Esophagus muscularis mucosa (tissue), 4 donors: ENCODE measurements around the gene CBFB. TPM values are rescaled to one million over a fixed set of nuclear protein-coding genes. Genes with fewer than 3 reads are reported as not detected.

Experiments
- DNase-seq: peaks from one replicate; pipeline ENCODE4 v3.0.0-alpha.2; 2017; ENCODE audit errors: extremely low spot score
- H3K27ac ChIP-seq, 4 donors: fragments of 200-600 bp; sonication (generic); replicated peaks in 1 of 4; 1 replicate in 3 of 4; 2 replicates in 1 of 4; pipeline ENCODE4 v1.5.1; 2016 to 2019; ENCODE audit warnings: mild to moderate bottlenecking in 1 of 4
- H3K27me3 ChIP-seq, 4 donors: fragments of 200-600 bp; sonication (generic); one replicate each; pipeline versions ENCODE4 v1.5.1 to v1.6.0; 2016 to 2019
- H3K36me3 ChIP-seq, 4 donors: fragments of 200-600 bp; sonication (generic); one replicate each; pipeline ENCODE4 v1.5.1; 2016 to 2019
- H3K4me1 ChIP-seq, 4 donors: fragments of 200-600 bp; sonication (generic); one replicate each; pipeline ENCODE4 v1.5.1; 2016 to 2019
- H3K4me3 ChIP-seq, 4 donors: fragments of 200-600 bp; sonication (generic); 1 replicate in 2 of 4; 2 replicates in 2 of 4; pipeline ENCODE4 v1.5.1; 2016 to 2019; ENCODE audit warnings: mild to moderate bottlenecking in 4 of 4, moderate library complexity in 1 of 4
- H3K9me3 ChIP-seq, 4 donors: fragments of 200-600 bp; sonication (generic); 1 replicate in 3 of 4; 2 replicates in 1 of 4; pipeline ENCODE4 v1.5.1; 2016 to 2019
- EP300 ChIP-seq: sonication (generic); formaldehyde crosslinking; IDR thresholded peaks from one replicate; pipeline ENCODE4 v1.6.1; 2017; ENCODE audit warnings: antibody characterized with exemption
- POLR2A ChIP-seq: fragments of 450-650 bp; IDR thresholded peaks from one replicate; pipeline ENCODE4 v1.6.1; 2017; ENCODE audit warnings: antibody characterized with exemption, moderate library complexity, mild to moderate bottlenecking, low read depth
- POLR2AphosphoS5 ChIP-seq, 2 donors: sonication (generic); formaldehyde crosslinking; IDR thresholded peaks; one replicate each; pipeline ENCODE4 v1.6.1; 2017; ENCODE audit warnings: antibody characterized with exemption in 2 of 2
- WGBS: methylation state at CpG from one replicate; pipeline ENCODE4 v1.1.5; 2018; 5-methylcytosine and 5-hydroxymethylcytosine counted together
- intact Hi-C: fragments of 100-400 bp; cut with DNase I; formaldehyde crosslinking; loops from one replicate; pipeline ENCODE4 v1.15.1; 2023
- total RNA-seq, 4 donors: library from RNA; depleted of rRNA; stranded (reverse); fragments of >200 nt; gene quantifications; one replicate each; pipeline versions ENCODE4 v1.1.0 to v1.2.1, GENCODE V29; 2016
- TF ChIP-seq, protein P1 (sequence below), 3 experiments: fragments of 200-600 bp in 2 of 3; fragments of 450-650 bp in 1 of 3; sonication (generic) in 2 of 3; IDR thresholded peaks; one replicate each; pipeline ENCODE4 v1.5.1; 2017 to 2019; ENCODE audit warnings: antibody characterized with exemption in 3 of 3, mild to moderate bottlenecking in 2 of 3, moderate library complexity in 1 of 3

CBFB gene
- total RNA-seq, 4 donors from 2014 or later, result 20.6 to 39.8 (median 30.6) TPM

GRCh38 chr16:67014634-67015312 is 14.2 kb upstream of the CBFB start:
- no peaks in the 10 kb centered on the region for H3K9me3 ChIP-seq
- no peak for DNase-seq
- peak overlapping the region; percentile 59 to 72 (median 66) for H3K4me3 ChIP-seq
- H3K27me3 ChIP-seq, result no peaks in the 10 kb centered on the region
- peaks cover 15 to 25% (median 20%) of the 10 kb centered on the region in 4 donors for H3K4me1 ChIP-seq
- H3K36me3 ChIP-seq, result no peaks in the 10 kb centered on the region
- TF ChIP-seq POLR2A, result no peak
- no peak for TF ChIP-seq POLR2AphosphoS5 (IDR thresholded peaks at IDR 0.05)
- TF ChIP-seq, protein P1, sequence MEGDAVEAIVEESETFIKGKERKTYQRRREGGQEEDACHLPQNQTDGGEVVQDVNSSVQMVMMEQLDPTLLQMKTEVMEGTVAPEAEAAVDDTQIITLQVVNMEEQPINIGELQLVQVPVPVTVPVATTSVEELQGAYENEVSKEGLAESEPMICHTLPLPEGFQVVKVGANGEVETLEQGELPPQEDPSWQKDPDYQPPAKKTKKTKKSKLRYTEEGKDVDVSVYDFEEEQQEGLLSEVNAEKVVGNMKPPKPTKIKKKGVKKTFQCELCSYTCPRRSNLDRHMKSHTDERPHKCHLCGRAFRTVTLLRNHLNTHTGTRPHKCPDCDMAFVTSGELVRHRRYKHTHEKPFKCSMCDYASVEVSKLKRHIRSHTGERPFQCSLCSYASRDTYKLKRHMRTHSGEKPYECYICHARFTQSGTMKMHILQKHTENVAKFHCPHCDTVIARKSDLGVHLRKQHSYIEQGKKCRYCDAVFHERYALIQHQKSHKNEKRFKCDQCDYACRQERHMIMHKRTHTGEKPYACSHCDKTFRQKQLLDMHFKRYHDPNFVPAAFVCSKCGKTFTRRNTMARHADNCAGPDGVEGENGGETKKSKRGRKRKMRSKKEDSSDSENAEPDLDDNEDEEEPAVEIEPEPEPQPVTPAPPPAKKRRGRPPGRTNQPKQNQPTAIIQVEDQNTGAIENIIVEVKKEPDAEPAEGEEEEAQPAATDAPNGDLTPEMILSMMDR (IDR thresholded peaks at IDR 0.05), result no peak
- no peak for TF ChIP-seq EP300
- intact Hi-C loops, result loop anchor here (5.0 kb wide), 1 partner anchor 143 kb away; the partner anchor contains the start of genes FBXL8 and TRADD
- H3K27ac ChIP-seq, result peak overlapping the region; percentile 63 to 77 (median 66)
- WGBS, result 67% methylated on average over 6 of the region's 6 CpGs

DNA sequence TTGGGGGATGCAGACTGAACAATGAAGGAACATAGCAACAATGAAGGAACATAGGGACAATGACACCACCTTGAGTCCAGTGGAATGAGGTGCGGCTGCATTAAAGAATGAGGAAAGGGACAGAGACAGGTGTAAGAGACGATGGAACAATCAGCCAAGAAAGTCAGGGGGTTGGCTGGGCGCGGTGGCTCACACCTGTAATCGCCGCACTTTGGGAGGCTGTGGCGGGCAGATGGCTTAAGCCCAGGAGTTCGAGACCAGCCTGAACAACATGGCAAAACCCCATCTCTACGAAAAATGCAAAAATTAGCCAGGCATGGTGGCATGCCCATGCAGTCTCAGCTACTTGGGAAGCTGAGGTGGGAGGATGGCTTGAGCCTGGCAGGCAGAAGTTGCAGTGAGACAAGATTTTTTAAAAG is 13.6 kb upstream of the CBFB start:
- Histone ChIP-seq H3K4me3 (no peak overlapping the region), H3K27ac (no peak overlapping the region), H3K36me3 (no peaks in the 10 kb centered on the region), H3K4me1 (peaks cover 15 to 25% (median 20%) of the 10 kb centered on the region in 4 donors), H3K27me3 (no peaks in the 10 kb centered on the region), H3K9me3 (no peaks in the 10 kb centered on the region)
- WGBS, result 98% methylated on average over 9 of the region's 9 CpGs
- TF ChIP-seq EP300 (no peak), POLR2AphosphoS5 (IDR thresholded peaks at IDR 0.05) (no peak)
- TF ChIP-seq, protein P1 (IDR thresholded peaks at IDR 0.05), result no peak
- intact Hi-C loops, result loop anchor here (5.0 kb wide), 1 partner anchor 142 kb away; the partner anchor contains the start of genes FBXL8 and TRADD
- DNase-seq, result no peak

DNA sequence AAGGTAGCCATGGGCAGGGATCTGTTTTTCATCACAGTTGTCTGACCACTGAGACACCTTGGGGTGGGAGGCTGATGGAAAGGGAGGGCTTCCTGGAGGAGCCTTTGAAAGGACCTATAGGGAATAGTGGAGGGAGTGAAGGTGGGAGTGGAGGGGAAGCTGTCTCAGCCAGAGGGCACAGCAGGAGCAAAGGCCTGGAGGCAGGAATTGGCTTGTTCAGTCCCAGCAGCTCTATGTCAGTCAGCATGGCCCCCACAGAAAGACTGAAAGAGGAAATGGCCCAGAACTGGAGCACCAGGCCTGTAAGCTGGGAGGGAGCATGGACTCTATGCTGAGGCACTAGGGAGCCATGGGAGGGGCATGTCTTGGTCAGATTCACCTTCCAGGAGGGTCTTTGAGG is 12.8 kb upstream of the CBFB start:
- no peak overlapping the region for H3K27ac ChIP-seq
- H3K36me3 ChIP-seq, result no peaks in the 10 kb centered on the region
- H3K9me3 ChIP-seq, result no peaks in the 10 kb centered on the region

DNA sequence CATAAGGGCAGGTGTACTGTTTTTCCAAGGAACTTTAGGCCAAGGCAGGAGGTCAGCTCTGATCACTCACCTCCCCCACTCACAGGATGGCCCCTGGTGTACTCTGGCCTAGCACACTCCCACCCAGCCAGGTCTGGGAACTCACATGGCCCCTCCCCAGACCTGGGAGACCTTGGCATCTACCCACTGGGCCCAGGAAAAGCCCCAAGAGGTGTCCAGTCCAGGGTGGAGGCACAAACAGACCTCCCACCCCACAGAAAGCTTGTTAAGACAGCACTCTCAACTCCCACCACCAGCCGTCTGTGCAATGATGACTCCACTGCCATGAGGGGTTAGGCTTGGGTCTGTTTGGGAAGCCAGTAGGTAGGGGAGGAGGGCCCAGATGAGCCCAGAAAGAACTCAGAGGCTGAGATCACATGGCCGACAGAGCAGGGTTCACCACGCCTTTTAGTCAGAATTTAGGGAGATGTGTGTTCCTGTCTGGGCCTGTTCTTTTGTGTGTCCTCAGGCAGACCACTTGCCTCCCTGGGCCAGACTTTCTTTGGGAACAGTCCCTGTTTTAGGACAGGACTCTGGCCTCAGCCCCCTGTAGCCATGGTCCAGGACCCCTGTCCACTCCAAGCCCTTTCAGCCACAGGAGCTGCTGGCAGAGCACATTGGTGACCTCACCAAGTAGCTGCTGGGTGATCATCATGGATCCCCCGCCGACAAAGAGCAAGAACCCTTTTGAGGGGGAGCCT is 12.1 kb upstream of the CBFB start:
- Histone ChIP-seq H3K9me3 (no peaks in the 10 kb centered on the region), H3K27ac (no peak overlapping the region), H3K4me3 (no peak overlapping the region), H3K27me3 (no peaks in the 10 kb centered on the region), H3K4me1 (peaks cover 15 to 25% (median 20%) of the 10 kb centered on the region in 4 donors), H3K36me3 (no peaks in the 10 kb centered on the region)
- intact Hi-C loops, result loop anchor here (5.0 kb wide), 1 partner anchor 140 kb away; the partner anchor contains the start of genes FBXL8 and TRADD
- DNase-seq, result no peak
- no peak for TF ChIP-seq EP300
- TF ChIP-seq, protein P1 (IDR thresholded peaks at IDR 0.05), result no peak
- no peak for TF ChIP-seq POLR2AphosphoS5 (IDR thresholded peaks at IDR 0.05)
- no peak for TF ChIP-seq POLR2A
- WGBS, result 96% methylated on average over 3 of the region's 5 CpGs

More for the DNA sequence above, 12.8 kb upstream of the CBFB start:
- TF ChIP-seq, protein P1 (IDR thresholded peaks at IDR 0.05), result no peak
- no peak for TF ChIP-seq POLR2A
- no peak for TF ChIP-seq POLR2AphosphoS5 (IDR thresholded peaks at IDR 0.05)
- TF ChIP-seq EP300, result no peak
- H3K27me3 ChIP-seq, result no peaks in the 10 kb centered on the region
- DNase-seq, result no peak
- no peak overlapping the region for H3K4me3 ChIP-seq
- peaks cover 15 to 25% (median 20%) of the 10 kb centered on the region in 4 donors for H3K4me1 ChIP-seq
- intact Hi-C loops, result loop anchor here (5.0 kb wide), 1 partner anchor 141 kb away; the partner anchor contains the start of genes FBXL8 and TRADD
